HTR-8/SVneo (cell line): ENCODE results near the gene TIMM13.
"Not testable (repeated sequence)": the region's sequence is repeated elsewhere in the genome, so short reads cannot be mapped to it uniquely, and the experiment has no call there.

Experiments
- DNase-seq: peaks from one replicate; pipeline ENCODE4 v3.0.0; 2011; ENCODE audit warnings: low spot score, mixed read lengths; ENCODE audit not compliant: insufficient read length
- FAIRE-seq: peaks from 2 replicates; lab custom pipeline; 2011; peaks lifted over from hg19 to GRCh38; lab: Jason Lieb, UNC

TIMM13 gene

GRCh38 chr19:2417436-2417835 is 9.9 kb downstream of the TIMM13 start:
- not testable (repeated sequence) for FAIRE-seq, DNase-seq

- DNase-seq = no peak
- no peak for FAIRE-seq
Measured at GRCh38 chr19:2416321-2417097, 10.9 kb downstream of the TIMM13 start.

GRCh38 chr19:2415973-2416319 is 11.4 kb downstream of the TIMM13 start:
- FAIRE-seq (no peak), DNase-seq (no peak)

GRCh38 chr19:2415281-2415972 is 12.0 kb downstream of the TIMM13 start:
- FAIRE-seq = no peak
- no peak for DNase-seq

- no peak for FAIRE-seq
- DNase-seq = no peak
Measured at GRCh38 chr19:2413629-2414028, 13.8 kb downstream of the TIMM13 start.

GRCh38 chr19:2413159-2413558 is 14.2 kb downstream of the TIMM13 start:
- no peak for FAIRE-seq

GRCh38 chr19:2412449-2412848 is 14.9 kb downstream of the TIMM13 start:
- FAIRE-seq = no peak
- DNase-seq = no peak

More at GRCh38 chr19:2413159-2413558, 14.2 kb downstream of the TIMM13 start:
- DNase-seq = no peak

- FAIRE-seq (no peak), DNase-seq (no peak)
Measured at GRCh38 chr19:2411709-2412108, 15.7 kb downstream of the TIMM13 start.

- FAIRE-seq = no peak
Measured at GRCh38 chr19:2410023-2410422, 17.4 kb downstream of the TIMM13 start.

GRCh38 chr19:2409352-2409912 is 18.0 kb downstream of the TIMM13 start:
- FAIRE-seq (no peak), DNase-seq (no peak)

More at GRCh38 chr19:2410023-2410422, 17.4 kb downstream of the TIMM13 start:
- no peak for DNase-seq

- FAIRE-seq (no peak), DNase-seq (no peak)
Measured at GRCh38 chr19:2408247-2408646, 19.1 kb downstream of the TIMM13 start.

GRCh38 chr19:2399582-2399981 is 27.8 kb downstream of the TIMM13 start:
- FAIRE-seq = no peak
- no peak for DNase-seq

GRCh38 chr19:2398735-2399305 is 28.6 kb downstream of the TIMM13 start:
- FAIRE-seq = no peak
- no peak for DNase-seq

GRCh38 chr19:2397173-2397572 is 30.2 kb downstream of the TIMM13 start:
- not testable (repeated sequence) for DNase-seq, FAIRE-seq

GRCh38 chr19:2395293-2395829 is 32.0 kb downstream of the TIMM13 start:
- DNase-seq, FAIRE-seq: not testable (repeated sequence)

- FAIRE-seq (no peak), DNase-seq (no peak)
Measured at GRCh38 chr19:2394442-2395292, 32.7 kb downstream of the TIMM13 start.

GRCh38 chr19:2394054-2394441 is 33.3 kb downstream of the TIMM13 start:
- no peak for FAIRE-seq
- DNase-seq = no peak

GRCh38 chr19:2392899-2393298 is 34.5 kb downstream of the TIMM13 start:
- not testable (repeated sequence) for DNase-seq, FAIRE-seq

GRCh38 chr19:2392366-2392765 is 35.0 kb downstream of the TIMM13 start:
- DNase-seq = no peak
- no peak for FAIRE-seq
